D721Med (cell line): ENCODE results near the gene FOXC2.

Experiments used
- DNase-seq: peaks from one replicate; pipeline ENCODE4 v3.0.0; 2011; ENCODE audit warnings: low spot score; ENCODE audit not compliant: insufficient read length
- FAIRE-seq: peaks from 2 replicates; lab custom pipeline; 2011; peaks lifted over from hg19 to GRCh38; lab: Jason Lieb, UNC
- CTCF ChIP-seq: IDR thresholded peaks from 2 replicates; pipeline ENCODE4 v1.5.1; 2012; ENCODE audit warnings: mild to moderate bottlenecking, control low read depth; ENCODE audit not compliant: insufficient read depth; ENCODE audit errors: missing control alignments

The FOXC2 gene

GRCh38 chr16:86540894-86541293, 25.7 kb upstream of the FOXC2 start:
- DNase-seq (no peak), FAIRE-seq (no peak)
- TF ChIP-seq CTCF, result no peak

GRCh38 chr16:86541560-86541959, 25.1 kb upstream of the FOXC2 start:
- TF ChIP-seq CTCF, result no peak
- no peak for FAIRE-seq
- no peak for DNase-seq

GRCh38 chr16:86542756-86543750, 23.6 kb upstream of the FOXC2 start:
- FAIRE-seq (no peak), DNase-seq (no peak)
- no peak for TF ChIP-seq CTCF

- DNase-seq, result no peak
- no peak for FAIRE-seq
- TF ChIP-seq CTCF, result no peak
Observed at GRCh38 chr16:86545481-86545880, 21.1 kb upstream of the FOXC2 start.

- TF ChIP-seq CTCF, result no peak
- DNase-seq (no peak), FAIRE-seq (no peak)
Observed at GRCh38 chr16:86545954-86546637, 20.5 kb upstream of the FOXC2 start.

- FAIRE-seq (no peak), DNase-seq (no peak)
- no peak for TF ChIP-seq CTCF
Observed at GRCh38 chr16:86546638-86547013, 20.0 kb upstream of the FOXC2 start.

GRCh38 chr16:86547286-86547685, 19.3 kb upstream of the FOXC2 start:
- no peak for TF ChIP-seq CTCF
- FAIRE-seq (no peak), DNase-seq (no peak)
